HG03095 (cell line): Measurements from ENCODE around the gene MVP.
"Not testable (repeated sequence)": the region's sequence is repeated elsewhere in the genome, so short reads cannot be mapped to it uniquely, and the experiment has no call there.

ENCODE experiments used
- ATAC-seq: cut with Tn5 transposase; IDR thresholded peaks from one replicate; pipeline ENCODE4 v1.9.1; 2021; ENCODE audit warnings: moderate library complexity; ENCODE audit not compliant: unreplicated experiment

Gene MVP

DNA sequence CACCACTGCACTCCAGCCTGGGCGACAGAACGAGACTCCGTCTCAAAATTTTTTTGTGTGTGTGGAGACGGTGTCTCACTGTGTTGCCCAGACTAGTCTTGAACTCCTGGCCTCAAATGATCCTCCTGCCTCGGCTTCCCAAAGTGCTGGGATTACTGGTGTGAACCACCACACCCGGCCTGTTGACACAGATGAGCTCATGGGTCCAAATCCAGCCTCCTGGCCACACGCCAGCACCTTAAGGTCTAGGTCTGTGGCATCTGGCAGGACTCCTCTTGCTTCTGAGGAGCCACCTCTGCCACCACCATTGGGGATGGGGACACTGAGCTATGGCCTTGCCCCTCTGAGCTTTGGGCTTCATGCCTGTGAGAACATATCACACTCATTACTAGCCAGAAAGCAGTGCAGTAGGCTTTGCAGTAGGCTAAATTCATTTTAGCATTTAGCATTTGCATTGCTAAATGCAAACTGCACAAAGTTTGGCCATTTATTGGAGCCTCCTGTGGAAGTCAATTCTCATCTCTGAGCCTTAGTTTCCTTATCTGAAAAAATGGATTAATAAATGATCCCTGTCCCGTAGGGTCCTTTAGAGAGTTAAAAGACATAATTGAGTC lies 48.2 kb downstream of the MVP start:
- ATAC-seq, result no peak

DNA sequence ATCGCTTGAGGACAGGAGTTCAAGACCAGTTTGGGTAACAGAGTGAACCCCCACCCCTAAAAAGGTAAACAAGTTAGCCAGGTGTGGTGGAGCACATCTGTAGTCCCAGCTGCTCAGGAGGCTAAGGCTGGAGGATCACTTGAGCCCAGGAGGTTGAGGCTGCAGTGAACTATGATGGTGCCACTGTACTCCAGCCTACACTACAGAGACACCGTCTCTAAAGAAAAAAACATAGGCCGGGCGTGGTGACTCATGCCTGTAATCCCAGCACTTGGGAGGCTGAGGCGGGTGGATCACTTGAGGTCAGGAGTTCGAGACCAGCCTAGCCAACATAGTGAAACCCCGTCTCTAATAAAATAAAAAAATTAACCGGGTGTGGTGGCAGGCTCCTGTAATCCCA lies 48.8 kb downstream of the MVP start:
- ATAC-seq, result not testable (repeated sequence)

DNA sequence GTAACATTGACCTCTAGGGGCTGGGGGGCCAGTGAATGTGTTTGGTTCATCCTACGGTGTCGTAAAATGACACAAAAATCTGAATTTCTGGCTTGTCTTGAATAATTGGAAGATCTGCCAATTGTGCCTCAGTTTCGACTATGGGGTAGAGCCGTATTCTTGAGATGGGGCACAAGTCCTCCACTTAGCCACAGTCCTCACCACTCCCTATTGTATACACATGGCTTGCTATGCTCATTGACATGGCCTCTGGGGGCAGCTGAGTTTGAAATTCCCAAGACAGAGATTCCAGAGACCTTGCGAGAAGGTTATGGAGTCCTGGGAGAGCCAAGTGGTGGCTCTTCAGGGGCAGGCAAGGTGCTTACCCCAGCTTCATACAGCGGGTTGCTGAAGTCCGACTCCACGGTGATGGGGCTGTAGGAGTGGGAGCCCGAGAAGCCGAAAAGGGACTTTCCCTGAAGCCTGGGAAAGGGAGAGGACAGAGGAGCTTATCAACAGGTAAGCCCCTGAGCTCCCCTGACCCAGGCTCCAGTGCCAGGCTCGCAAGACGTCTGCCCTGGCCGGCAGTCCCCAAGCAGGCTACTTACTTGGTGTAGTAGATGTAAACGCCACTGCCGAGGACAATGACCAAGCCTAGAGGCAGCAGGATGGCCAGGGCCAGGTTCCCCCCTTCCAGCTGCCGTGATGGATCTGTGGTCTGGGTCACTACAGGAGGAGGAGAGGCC lies 51.7 kb downstream of the MVP start:
- ATAC-seq, result no peak

DNA sequence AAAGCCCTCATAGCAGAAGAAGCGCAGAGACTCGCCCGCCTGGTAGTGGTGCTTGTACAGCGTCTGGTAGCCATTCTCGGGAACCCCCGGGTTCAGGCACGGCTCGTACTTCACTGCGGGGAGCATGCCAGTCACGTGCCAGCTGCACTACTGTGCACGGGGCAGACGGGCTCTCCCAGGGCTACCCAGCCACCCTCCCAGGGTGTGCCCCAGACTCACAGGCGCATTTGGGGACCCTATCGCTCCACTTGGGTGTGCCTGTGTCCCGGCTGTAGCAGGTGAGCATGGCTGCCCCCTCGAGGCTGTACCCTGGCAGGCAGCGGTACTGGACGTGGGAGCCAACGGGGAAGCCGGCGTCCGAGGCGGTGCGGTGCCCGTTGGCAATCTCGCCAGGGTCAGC lies 53.1 kb downstream of the MVP start:
- ATAC-seq, result no peak

DNA sequence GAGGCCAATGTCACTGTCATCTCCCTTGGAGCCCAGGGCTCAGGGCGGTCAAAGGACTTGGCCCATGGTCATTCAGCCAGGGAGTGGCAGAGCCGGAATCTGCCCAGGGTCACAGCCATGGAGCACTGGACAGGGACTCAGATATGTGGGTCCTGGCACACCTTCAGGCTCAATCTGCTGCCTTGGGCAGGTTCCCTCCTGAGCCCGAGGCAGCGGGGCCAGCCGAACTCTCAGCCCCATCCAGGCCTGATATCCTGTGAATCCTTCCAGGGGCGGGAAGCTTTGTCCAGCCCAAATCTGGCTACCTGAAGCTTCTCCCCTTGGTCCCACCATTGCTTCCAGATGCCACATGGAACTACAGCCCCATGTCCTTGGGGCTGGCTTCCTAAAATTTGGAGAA lies 54.9 kb downstream of the MVP start:
- ATAC-seq, result no peak

DNA sequence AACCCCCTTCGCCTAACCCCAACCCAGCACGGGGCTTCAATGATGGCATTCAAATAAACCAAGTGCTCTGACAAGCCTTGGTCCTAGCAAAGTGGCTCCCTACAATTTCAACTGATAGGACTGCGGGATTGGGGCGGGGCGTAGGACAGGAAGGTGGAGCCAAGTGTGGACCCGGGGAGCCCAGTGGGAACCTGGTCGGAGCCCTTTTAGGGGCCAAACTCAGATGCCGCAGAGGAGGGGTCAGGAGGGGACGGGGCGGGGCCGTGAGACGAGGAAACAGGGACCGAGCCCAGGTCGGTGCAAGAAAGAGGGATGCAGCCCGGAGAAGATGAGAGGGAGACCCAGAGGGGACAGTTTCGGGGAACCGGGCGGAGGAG lies 55.9 kb downstream of the MVP start:
- no peak for ATAC-seq

DNA sequence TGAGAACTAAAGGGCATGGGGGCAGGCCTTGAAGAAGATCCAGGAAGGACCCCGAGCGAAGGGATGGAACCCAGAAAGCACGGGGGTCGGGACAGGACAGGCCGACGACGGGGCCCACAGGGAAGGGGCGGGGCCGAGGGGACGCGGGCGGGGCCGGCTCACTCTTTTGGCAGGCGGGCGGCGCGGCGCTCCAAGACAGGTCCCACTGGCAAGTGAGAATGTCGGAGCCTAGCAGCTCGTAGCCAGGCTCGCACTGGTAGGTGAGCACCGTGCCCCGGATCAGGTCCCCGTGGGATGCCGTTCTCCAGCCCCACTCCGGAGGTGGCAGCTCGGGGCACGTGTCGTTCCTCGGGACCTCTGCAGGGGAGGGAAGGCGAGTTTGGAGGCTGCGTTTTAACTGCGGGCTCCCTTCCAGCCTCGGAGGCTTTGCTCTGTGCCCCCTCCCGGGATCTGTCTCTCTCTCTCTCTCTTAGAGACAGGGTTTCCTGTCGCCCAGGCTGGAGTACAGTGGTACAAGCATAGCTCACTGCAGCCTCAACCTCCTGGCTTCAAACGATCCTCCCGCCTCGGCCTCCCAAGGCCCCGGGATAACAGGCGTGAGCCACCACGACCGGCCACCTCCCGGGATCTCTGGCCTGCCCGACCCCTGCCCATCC lies 56.5 kb downstream of the MVP start:
- no peak for ATAC-seq

DNA sequence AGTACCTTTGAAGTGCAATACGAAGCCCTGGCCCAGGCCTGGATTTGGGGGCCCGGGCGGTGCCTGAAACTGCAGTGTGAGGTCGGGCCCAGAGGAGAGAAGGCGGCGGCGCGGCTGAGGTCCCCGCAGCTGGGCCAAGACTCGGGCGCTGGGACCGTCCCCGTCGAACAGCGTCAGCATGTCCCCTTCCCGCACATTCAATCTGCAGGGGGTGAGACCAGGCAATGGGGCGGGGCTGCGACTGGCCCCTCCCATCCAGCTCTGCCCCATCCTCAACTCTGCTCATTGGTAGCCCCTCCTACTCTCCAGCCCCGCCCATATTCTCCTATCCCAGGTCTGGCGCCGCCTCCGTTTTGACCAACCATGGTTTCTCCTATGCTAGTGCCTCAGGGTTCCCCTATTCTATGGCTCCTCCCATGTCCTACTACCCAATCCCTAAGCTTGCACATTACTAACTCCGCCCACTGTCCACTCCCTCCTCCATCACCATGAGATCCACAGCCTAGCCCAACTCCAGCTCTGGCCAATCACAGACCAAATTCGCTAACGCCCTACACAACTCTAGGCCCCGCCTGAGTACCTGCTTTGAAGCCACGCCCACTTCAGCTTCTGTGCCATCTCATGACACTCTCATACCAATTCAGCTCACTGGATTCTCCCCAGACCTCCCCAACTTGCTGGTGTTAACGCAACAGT lies 57.2 kb downstream of the MVP start:
- no peak for ATAC-seq

DNA sequence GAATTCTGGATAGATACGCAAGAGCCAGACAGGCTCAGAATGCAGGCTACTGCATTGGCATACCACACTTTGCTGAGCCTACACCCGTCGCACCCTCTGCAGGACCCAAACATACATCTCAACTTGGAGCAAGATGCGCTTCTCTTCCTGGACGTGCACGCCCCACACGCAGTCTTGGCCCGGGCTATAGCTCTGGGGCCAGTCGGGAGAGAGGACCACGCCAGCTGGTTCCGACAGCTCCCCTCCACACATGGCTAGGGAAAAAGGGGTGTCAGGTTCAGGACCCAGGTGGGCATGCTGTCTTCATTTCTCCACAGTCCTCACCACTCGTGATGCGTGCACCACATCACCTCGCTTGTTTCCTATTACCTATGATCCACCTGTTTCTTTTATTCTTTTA lies 57.9 kb downstream of the MVP start:
- ATAC-seq, result no peak

DNA sequence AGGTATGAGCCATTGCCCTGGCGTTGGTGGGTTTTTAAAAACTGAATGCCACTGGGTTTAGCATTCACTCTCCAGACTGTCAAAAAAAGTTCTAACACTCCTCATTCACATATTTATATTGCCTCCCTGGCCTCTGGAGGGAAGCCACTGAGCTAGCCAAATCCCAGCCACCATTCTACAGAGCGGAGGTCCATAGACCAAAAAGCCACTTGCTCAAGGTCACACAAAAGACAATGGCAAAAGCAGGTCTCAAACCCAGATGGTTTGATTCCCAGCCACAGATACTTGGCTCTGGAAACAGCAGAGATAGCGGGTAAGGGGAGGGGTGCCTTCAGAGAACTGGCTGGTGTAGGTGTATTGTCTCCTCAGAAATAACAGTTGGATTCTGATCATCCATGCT lies 60.8 kb downstream of the MVP start:
- no peak for ATAC-seq

DNA sequence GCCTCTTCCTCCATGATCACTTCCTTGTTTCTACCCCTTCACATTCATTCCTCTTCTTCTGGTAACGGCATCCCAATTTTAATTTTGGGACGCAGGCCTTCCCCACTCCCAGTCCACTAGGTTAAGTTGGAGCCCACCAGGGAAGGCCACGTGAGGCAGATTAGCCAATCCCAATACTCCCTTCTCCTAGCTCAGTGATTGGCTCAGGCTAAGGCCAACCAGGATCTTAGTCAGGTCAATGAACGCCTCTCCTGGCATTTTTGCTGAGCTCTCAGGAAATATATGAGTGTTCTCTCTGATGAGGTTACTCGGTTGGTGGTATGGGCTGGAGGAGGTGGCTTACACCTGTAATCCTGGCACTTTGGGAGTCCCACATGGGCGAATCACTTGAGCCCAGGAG lies 63.7 kb downstream of the MVP start:
- no peak for ATAC-seq

DNA sequence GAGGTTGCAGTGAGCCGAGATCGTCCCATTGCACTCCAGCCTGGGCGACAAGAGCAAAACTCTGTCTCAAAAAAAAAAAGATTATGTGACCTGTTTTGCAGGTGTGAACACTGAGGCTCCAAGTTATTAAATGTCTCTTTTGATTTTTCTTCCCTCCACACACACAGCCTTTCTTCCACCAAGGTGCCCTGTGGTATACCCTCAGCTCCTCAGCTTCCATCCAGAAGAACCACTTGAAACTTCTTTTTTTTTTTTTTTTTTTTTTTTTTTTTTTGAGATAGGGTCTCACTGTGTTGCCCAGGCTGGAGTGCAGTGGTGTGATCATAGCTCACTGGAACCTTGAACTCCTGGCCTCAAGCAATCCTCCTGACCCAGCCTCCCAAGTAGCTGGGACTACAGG lies 69.1 kb downstream of the MVP start:
- ATAC-seq, result not testable (repeated sequence)

DNA sequence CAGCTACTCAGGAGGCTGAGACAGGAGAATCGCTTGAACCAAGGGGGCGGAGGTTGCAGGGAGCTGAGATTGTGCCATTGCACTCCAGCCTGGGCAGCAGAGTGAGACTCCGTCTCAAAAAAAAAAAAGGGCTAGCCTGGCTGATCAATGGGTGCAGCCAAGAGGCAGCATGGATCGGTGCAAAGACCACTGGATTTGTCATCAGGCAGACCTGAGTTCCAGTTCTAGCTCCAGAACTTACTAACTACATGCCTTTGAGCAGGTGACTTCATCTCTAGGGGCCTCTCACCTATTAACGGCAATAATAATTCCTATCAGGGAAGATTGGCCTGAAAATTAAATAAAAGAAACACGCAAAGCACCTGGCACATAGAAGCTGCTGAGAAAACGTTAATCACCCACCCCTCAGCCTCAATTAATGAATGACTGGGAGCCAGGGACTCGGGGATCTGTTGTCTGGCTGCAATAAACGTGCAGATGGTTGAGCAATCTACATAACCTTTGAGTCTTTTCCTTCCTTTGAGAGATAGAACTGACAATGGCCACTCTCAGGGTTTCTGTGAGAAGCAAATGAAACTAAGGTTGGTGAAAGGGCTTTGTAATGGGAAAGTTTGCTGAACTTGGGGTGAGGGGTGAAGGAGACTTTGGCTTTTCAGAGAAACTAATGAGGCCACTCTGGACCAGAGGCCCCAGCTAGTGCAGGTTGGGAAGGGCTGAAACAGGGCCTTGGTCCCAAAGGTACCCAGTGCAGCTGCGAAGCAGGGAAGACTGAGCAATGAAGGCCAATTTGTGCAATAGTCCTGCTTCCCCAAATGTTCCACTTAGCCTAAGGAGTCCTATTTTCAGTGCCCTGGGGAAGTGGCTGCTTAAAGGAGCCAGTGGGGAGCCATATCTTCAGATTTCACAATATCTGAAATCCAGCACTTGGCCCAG lies 71.5 kb downstream of the MVP start:
- ATAC-seq, result no peak

DNA sequence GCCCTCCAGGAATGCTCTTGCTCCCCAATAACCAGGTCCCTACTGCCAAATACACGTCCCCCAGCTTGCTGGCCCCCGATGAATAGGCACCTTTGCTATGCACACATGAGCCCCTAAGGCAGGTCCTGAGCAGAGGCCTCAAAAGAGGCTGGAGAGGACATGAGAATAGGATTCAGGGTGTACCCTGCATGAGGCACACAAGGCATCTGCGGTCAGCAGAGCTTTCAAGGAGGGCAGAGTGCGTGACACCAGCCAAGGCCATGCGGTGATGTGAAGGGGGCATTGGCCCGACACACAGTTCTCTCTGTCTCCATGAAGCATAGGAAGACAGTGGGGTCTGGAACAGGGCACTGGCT lies 72.2 kb downstream of the MVP start:
- no peak for ATAC-seq

DNA sequence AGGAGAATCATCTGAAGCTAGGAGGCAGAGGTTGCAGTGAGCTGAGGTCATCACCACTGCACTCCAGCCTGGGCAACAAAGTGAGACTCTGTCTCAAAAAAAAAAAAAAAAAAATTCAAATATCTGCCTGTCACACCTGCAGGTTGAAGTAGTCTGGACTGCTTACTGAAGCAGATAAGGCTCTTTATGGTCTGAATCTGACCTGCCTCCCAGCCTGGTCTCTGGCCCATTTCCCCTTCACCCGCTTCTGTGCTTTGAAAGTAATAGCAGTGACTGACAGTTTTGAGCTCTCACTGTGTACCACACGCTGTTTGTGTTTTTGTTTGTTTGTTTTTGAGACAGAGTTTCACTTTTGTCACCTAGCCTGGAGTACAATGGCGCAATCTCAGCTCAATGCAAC lies 73.3 kb downstream of the MVP start:
- ATAC-seq, result no peak

DNA sequence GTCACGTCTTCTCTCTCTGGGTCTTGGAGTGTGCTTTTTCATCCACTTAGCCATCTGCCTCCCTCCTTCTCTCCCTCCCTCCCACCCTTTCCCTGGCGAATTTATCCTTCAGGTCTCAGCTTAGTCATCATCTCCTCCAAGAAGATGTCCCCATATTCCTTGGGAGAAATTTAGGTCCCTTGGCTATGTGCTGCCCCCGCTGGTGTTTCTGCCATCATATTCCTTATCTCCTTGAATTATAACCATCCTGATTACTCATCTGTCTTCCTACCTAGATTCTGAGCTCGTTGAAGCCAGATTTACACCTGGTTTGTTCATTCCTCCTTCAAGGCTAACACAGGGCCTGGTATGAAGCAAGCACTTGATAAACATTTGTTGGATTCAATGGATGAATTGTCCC lies 74.1 kb downstream of the MVP start:
- ATAC-seq, result no peak

DNA sequence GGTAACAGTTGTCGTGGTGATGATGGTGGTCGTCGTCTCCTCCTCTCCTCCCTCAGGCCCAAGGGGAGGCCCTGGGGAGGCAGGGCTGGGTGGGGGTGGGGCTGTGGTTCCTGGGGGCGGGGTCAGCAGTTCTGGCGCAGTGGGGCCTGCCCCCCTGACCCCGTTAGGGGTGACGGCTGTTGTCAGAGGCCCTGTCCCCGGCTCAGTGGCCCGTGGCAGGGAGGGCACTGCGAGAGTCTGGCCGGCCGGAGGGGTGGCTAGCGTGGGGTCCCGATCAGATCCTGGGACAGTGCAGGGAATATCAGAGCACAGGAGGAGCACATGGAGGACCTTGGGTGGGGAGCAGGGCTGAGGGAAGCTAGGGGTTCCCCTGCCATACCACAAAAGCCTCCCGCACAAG lies 76.6 kb downstream of the MVP start:
- ATAC-seq, result no peak

DNA sequence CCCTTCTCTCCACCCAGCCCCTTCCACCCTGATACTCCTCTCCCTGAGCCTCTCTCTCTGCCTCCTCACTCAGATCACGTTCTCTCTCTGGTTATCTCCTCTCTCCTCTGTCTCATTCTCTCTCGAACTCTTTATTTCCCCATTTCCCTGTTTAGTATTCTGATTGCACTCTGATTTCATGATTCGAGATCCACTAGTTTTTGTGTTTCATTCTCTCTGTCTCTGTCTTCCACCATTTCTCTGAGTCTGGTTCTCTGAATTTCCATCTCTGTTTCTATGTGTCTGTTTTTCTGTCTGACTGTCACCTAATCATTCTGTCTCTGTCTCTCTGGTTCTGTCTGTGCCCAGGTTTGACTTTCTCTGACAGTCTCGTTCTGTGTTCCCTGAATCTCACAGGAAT lies 77.1 kb downstream of the MVP start:
- no peak for ATAC-seq
